K562 (cell line): ENCODE results near the gene NMNAT3. TPM values are rescaled to one million over a fixed set of nuclear protein-coding genes. Genes with fewer than 3 reads are reported as not detected.

ENCODE experiments used
- ATAC-seq: fragments of 200-7000 bp; cut with Tn5 transposase; 3 replicates; pipeline ENCODE4 v1.9.1; 2020; ENCODE audit warnings: moderate library complexity
- BruUV-seq: library from RNA; stranded (reverse); fragments of 400-500 nt; replicated peaks from 2 replicates; lab custom pipeline; 2021; lab: Mats Ljungman, UMichigan
- CTCF ChIA-PET: fragments of 300-600 bp; formaldehyde crosslinking; extraction: SDS; loops from one replicate; lab custom pipeline; 2021; ENCODE audit warnings: low intra/inter-chr PET ratio; lab: Yijun Ruan, JAX
- POLR2A ChIA-PET: fragments of 300-600, 350-650 bp; sonication (Branson Sonifier 250); formaldehyde crosslinking; extraction: SDS; loops from one replicate; lab custom pipeline; 2021; ENCODE audit warnings: antibody characterized with exemption, inconsistent platforms; lab: Yijun Ruan, JAX
- DNase-seq, 4 experiments: peaks; one replicate each; pipeline versions ENCODE4 v3.0.0 to v3.0.0-alpha.2; 2011 to 2018; ENCODE audit warnings: low spot score in 3 of 4, mixed read lengths in 3 of 4; ENCODE audit errors: extremely low read depth in 1 of 4
- FAIRE-seq: peaks from 2 replicates; lab custom pipeline; 2011; peaks lifted over from hg19 to GRCh38; lab: Jason Lieb, UNC
- H2AFZ ChIP-seq: 2 replicates; pipeline ENCODE4 v1.6.0; 2011; ENCODE audit warnings: low read depth, low read length, control low read depth, inconsistent platforms
- H3K27ac ChIP-seq: fragments of 200-600 bp; 3 replicates; pipeline ENCODE4 v1.8.0; 2011; ENCODE audit warnings: low read depth, mild to moderate bottlenecking, control low read depth, inconsistent platforms, low read length, moderate library complexity, mixed read lengths; ENCODE audit errors: extremely low read depth
- H3K27me3 ChIP-seq, 2 experiments: fragments of 300-600 bp in 1 of 2; 2 replicates in 1 of 2; 3 replicates in 1 of 2; pipeline versions ENCODE4 v1.6.0 to v1.8.0; 2011; ENCODE audit warnings: inconsistent platforms in 2 of 2, low read length in 2 of 2, mild to moderate bottlenecking in 1 of 2, mixed read lengths in 1 of 2, moderate library complexity in 1 of 2; ENCODE audit not compliant: control insufficient read depth in 2 of 2, insufficient read depth in 2 of 2
- H3K36me3 ChIP-seq: fragments of 300-600 bp; 3 replicates; pipeline ENCODE4 v1.8.0; 2011; ENCODE audit warnings: mild to moderate bottlenecking, low read length, inconsistent platforms; ENCODE audit not compliant: control insufficient read depth, insufficient read depth
- H3K4me1 ChIP-seq, 2 experiments: fragments of 200-600 bp in 1 of 2; replicated peaks in 1 of 2; 2 replicates in 1 of 2; 3 replicates in 1 of 2; pipeline versions ENCODE4 v1.5.1 to v1.8.0; 2011; ENCODE audit warnings: inconsistent platforms in 2 of 2, low read length in 2 of 2, mild to moderate bottlenecking in 1 of 2, mixed read lengths in 1 of 2, moderate library complexity in 1 of 2; ENCODE audit not compliant: control insufficient read depth in 2 of 2, insufficient read depth in 2 of 2
- H3K4me2 ChIP-seq: 2 replicates; pipeline ENCODE4 v1.6.1; 2011; ENCODE audit warnings: low read length, control low read depth, inconsistent platforms, mixed read lengths; ENCODE audit not compliant: insufficient read depth
- H3K4me3 ChIP-seq: fragments of 200-600 bp; sonication (generic), shearing (Covaris generic); 2 replicates; pipeline ENCODE4 v1.5.1; 2016; ENCODE audit warnings: control low read depth, inconsistent platforms
- H3K79me2 ChIP-seq: fragments of 200-600 bp; 3 replicates; pipeline ENCODE4 v1.8.0; 2011; ENCODE audit warnings: low read length, inconsistent platforms; ENCODE audit not compliant: control insufficient read depth, insufficient read depth
- H3K9ac ChIP-seq, 2 experiments: 2 replicates each; pipeline versions ENCODE4 v1.6.0 to v1.6.1; 2011; ENCODE audit warnings: low read depth in 2 of 2, low read length in 2 of 2, control low read depth in 1 of 2, inconsistent platforms in 1 of 2, mild to moderate bottlenecking in 1 of 2, mixed read lengths in 1 of 2; ENCODE audit not compliant: insufficient read depth in 1 of 2
- H3K9me1 ChIP-seq: one replicate; pipeline ENCODE4 v1.6.0; 2011; ENCODE audit warnings: inconsistent platforms, mild to moderate bottlenecking, low read length, moderate library complexity; ENCODE audit not compliant: control insufficient read depth, insufficient read depth
- H3K9me3 ChIP-seq: replicated peaks from 2 replicates; pipeline ENCODE4 v1.5.1; 2011; ENCODE audit warnings: low read depth, low read length, inconsistent platforms; ENCODE audit not compliant: control insufficient read depth, insufficient read depth
- H4K20me1 ChIP-seq: replicated peaks from 2 replicates; pipeline ENCODE4 v1.6.1; 2011; ENCODE audit warnings: low read length, inconsistent platforms, mixed read lengths; ENCODE audit not compliant: control insufficient read depth, insufficient read depth
- ARID3B ChIP-seq: fragments of 250-450 bp; sonication (Bioruptor Pico); IDR thresholded peaks from 2 replicates; pipeline ENCODE4 v1.4.0; 2020; ENCODE audit warnings: borderline replicate concordance
- ASH1L ChIP-seq: fragments of 450-650 bp; IDR thresholded peaks from 2 replicates; pipeline ENCODE4 v1.6.1; 2018; ENCODE audit warnings: borderline replicate concordance, mild to moderate bottlenecking, low read depth; ENCODE audit not compliant: partially characterized antibody
- BRF1 ChIP-seq: IDR thresholded peaks from 3 replicates; pipeline ENCODE4 v1.6.1; 2011; ENCODE audit warnings: borderline replicate concordance, mild to moderate bottlenecking; ENCODE audit not compliant: insufficient read length; ENCODE audit errors: extremely low read depth
- FOXM1 ChIP-seq, 2 experiments: fragments of 450-650 bp in 1 of 2; sonication (generic) in 1 of 2; formaldehyde crosslinking in 1 of 2; IDR thresholded peaks; 2 replicates each; pipeline versions ENCODE4 v1.6.1 to v1.9.0; 2017 to 2022; ENCODE audit warnings: low read depth in 2 of 2, mild to moderate bottlenecking in 2 of 2, missing genetic modification reagents in 1 of 2, moderate library complexity in 1 of 2
- MXI1 ChIP-seq: IDR thresholded peaks from 2 replicates; pipeline ENCODE4 v1.6.1; 2011; ENCODE audit warnings: low read depth, mild to moderate bottlenecking, improper control_type of control experiment, low read length
- SMAD2 ChIP-seq: fragments of 150-350 bp; IDR thresholded peaks from 2 replicates; pipeline ENCODE4 v1.6.1; 2014; ENCODE audit warnings: low read depth, mild to moderate bottlenecking, low read length
- UBTF ChIP-seq, 2 experiments: IDR thresholded peaks; 2 replicates each; pipeline ENCODE4 v1.6.1; 2012; ENCODE audit warnings: improper control_type of control experiment in 2 of 2, low read depth in 2 of 2, low read length in 2 of 2, borderline replicate concordance in 1 of 2
- ZNF239 ChIP-seq: fragments of 250-450 bp; sonication (Bioruptor Pico); IDR thresholded peaks from 2 replicates; pipeline ENCODE4 v1.4.0; 2020; ENCODE audit warnings: mild to moderate bottlenecking
- WGBS: fragments of 100-300 bp; shearing (Covaris generic); methylation state at CpG from one replicate; pipeline ENCODE4 v1.1.6; 2016; ENCODE audit warnings: low coverage, mixed read lengths; ENCODE audit not compliant: insufficient coverage; ENCODE audit errors: missing lambda C conversion rate; 5-methylcytosine and 5-hydroxymethylcytosine counted together
- in situ Hi-C: fragments of 300-500 bp; cut with MboI; formaldehyde crosslinking; loops from 4 replicates; pipeline ENCODE4 v1.15.0; 2018; ENCODE audit warnings: inconsistent platforms, mixed read lengths
- intact Hi-C: fragments of 100-400 bp; cut with micrococcal nuclease; formaldehyde crosslinking; loops from 2 replicates; pipeline ENCODE4 v1.14.2; 2022
- polyA plus RNA-seq, 8 experiments: library from polyadenylated mRNA; depleted of rRNA in 4 of 8; stranded (reverse) in 5 of 8; unstranded in 3 of 8; fragments of >200 nt; fragmentation: Nextera tagmentation in 2 of 8; fragmentation: Illumina TruSeq in 1 of 8; extraction: Ambion mirVana in 2 of 8; extraction: Trizol in 1 of 8; gene quantifications; 2 replicates each; pipeline versions ENCODE4 v1.2.1 to v1.2.3, GENCODE V29; 2011 to 2014; ENCODE audit warnings: inconsistent platforms in 1 of 8, missing spikeins in 1 of 8
- total RNA-seq, 7 experiments: library from RNA; depleted of rRNA in 6 of 7; stranded (reverse); fragments of >200 nt in 6 of 7; fragmentation: Illumina TruSeq in 2 of 7; extraction: Trizol in 2 of 7; gene quantifications; 2 replicates each; pipeline versions ENCODE4 v1.2.1 to v1.2.3, GENCODE V29; 2011 to 2021; ENCODE audit warnings: low replicate concordance in 1 of 7

Gene NMNAT3
- total and polyA plus RNA-seq, 9 of the 15 experiments (the other 6 are each of a cell fraction or from before 2014, with no cell fraction given): 2.3 to 12.5 (median 6.6) TPM

DNA sequence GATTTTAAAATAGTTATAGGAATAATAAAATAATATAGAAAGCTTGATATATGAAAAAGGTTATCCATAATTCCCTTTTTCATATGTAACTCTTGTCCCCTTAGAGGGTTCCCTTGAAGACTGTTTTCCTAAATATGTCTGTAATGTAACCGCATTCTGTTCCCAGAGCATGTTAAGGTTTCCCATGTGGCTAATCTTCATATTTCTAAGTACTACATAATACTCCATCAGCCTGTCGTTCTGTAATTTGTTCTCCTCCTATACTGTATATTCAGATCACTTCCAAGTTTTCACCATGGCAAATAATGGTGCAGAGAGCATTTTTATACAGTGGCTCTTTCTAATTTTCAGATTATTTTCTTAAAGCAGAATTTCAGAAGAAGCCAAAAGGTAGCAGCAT, 6.7 kb downstream of the NMNAT3 start (continued):
- TF ChIP-seq ASH1L (no peak), UBTF (IDR thresholded peaks at IDR 0.05; ENCODE audit: borderline replicate concordance in 1 of 2, low read depth in 2 of 2, low read length in 2 of 2) (no peak), FOXM1 (IDR thresholded peaks at IDR 0.05; ENCODE audit: low read depth) (no peak), FOXM1 (CRISPR knock-in tag; IDR thresholded peaks at IDR 0.05; ENCODE audit: low read depth) (no peak)

DNA sequence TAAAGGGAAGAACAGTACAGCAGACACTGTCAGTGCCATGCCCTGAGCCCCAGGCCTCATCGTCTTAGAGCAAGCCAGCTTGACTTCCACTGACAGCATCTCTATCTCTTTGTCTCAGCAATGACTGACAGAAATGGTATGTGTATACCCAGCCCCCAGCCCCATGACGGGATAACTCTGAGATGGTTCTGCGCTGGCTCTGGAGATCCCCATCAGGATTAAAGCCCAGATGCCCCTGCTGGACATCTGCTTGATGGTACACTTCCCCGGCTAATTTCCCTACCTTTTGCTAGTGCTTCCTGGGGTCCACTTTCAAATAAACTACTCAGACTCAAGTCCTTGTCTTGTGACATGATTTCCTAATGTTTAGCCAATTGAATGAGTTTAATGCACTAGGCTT, 7.6 kb downstream of the NMNAT3 start:
- Histone ChIP-seq H3K27ac (no peak overlapping the region), H3K9ac (no peak overlapping the region), H3K9me3 (no peaks in the 10 kb centered on the region), H3K4me2 (no peak overlapping the region), H3K9me1 (no peaks in the 10 kb centered on the region), H3K27me3 (no peaks in the 10 kb centered on the region), H3K4me1 (0 out of 5 replicates have a peak, but pooled peaks cover 0 to 2% of the 10 kb centered on the region in 2 experiments), H2AFZ (no peak overlapping the region), H4K20me1 (no peaks in the 10 kb centered on the region), H3K36me3 (no peaks in the 10 kb centered on the region), H3K79me2 (no peaks in the 10 kb centered on the region), H3K4me3 (no peak overlapping the region)
- BruUV-seq: no TSS peak
- intact Hi-C loops: no loop called here
- ChIA-PET CTCF (no interaction called here), POLR2A (no interaction called here)
- TF ChIP-seq BRF1 (no peak), MXI1 (no peak), SMAD2 (no peak), ARID3B (CRISPR knock-in tag) (no peak), ZNF239 (CRISPR knock-in tag) (peak; percentile 71; the same call in 1 of the 2 replicates)
- DNase-seq: no peak
- in situ Hi-C loops: no loop called here
- FAIRE-seq: no peak
- 33% methylated on average over 4 of the region's 4 CpGs for WGBS
- no peak for ATAC-seq
